Karpas-422 (cell line): Measurements from ENCODE around the gene DUSP10. TPM values are rescaled to one million over a fixed set of nuclear protein-coding genes. Genes with fewer than 3 reads are reported as not detected.

ENCODE experiments used
- DNase-seq: peaks from one replicate; pipeline ENCODE4 v3.0.0-alpha.2; 2015
- H2AFZ ChIP-seq: fragments of 200-600 bp; sonication (generic); 2 replicates; pipeline ENCODE4 v1.6.1; 2014; ENCODE audit warnings: antibody characterized with exemption, low read length, mixed read lengths
- H3K27ac ChIP-seq: fragments of 200-600 bp; sonication (generic); 2 replicates; pipeline ENCODE4 v1.5.1; 2014; ENCODE audit warnings: mild to moderate bottlenecking, low read length, moderate library complexity
- H3K27me3 ChIP-seq: fragments of 200-600 bp; sonication (generic); 2 replicates; pipeline ENCODE4 v1.6.1; 2014; ENCODE audit warnings: low read length, mixed read lengths
- H3K36me3 ChIP-seq: fragments of 200-600 bp; sonication (generic); 2 replicates; pipeline ENCODE4 v1.6.1; 2014; ENCODE audit warnings: low read length, mixed read lengths; ENCODE audit not compliant: insufficient read depth
- H3K4me1 ChIP-seq: fragments of 200-600 bp; sonication (generic); 2 replicates; pipeline ENCODE4 v1.6.1; 2014; ENCODE audit warnings: mild to moderate bottlenecking, low read length, mixed read lengths
- H3K4me2 ChIP-seq: fragments of 200-600 bp; sonication (generic); 2 replicates; pipeline ENCODE4 v1.6.1; 2014; ENCODE audit warnings: low read length, low read depth, mild to moderate bottlenecking; ENCODE audit not compliant: poor library complexity, severe bottlenecking
- H3K4me3 ChIP-seq: fragments of 200-600 bp; sonication (generic); 2 replicates; pipeline ENCODE4 v1.5.1; 2014; ENCODE audit warnings: mild to moderate bottlenecking, antibody characterized with exemption, low read length, mixed read lengths
- H3K79me2 ChIP-seq: fragments of 200-600 bp; sonication (generic); 2 replicates; pipeline ENCODE4 v1.6.1; 2014; ENCODE audit warnings: mild to moderate bottlenecking, low read length, mixed read lengths
- H3K9ac ChIP-seq: fragments of 200-600 bp; sonication (generic); 2 replicates; pipeline ENCODE4 v1.6.0; 2014; ENCODE audit warnings: low read length
- H3K9me2 ChIP-seq: fragments of 200-600 bp; sonication (generic), shearing (Covaris generic); replicated peaks from 2 replicates; pipeline ENCODE4 v1.6.0; 2014; ENCODE audit warnings: mild to moderate bottlenecking, low read length, moderate library complexity; ENCODE audit not compliant: insufficient read depth
- H3K9me3 ChIP-seq: fragments of 300-700, 200-600 bp; sonication (generic); 2 replicates; pipeline ENCODE4 v1.6.1; 2014; ENCODE audit warnings: low read length, mixed read lengths
- H4K20me1 ChIP-seq: fragments of 200-600 bp; sonication (generic); 2 replicates; pipeline ENCODE4 v1.6.1; 2014; ENCODE audit warnings: mild to moderate bottlenecking, antibody characterized with exemption, low read length, low read depth; ENCODE audit not compliant: insufficient read depth
- total RNA-seq: library from RNA; depleted of rRNA; stranded (reverse); fragments of >200 nt; shearing (Covaris generic); gene quantifications from 2 replicates; pipeline ENCODE4 v1.2.3, GENCODE V29; 2014; ENCODE audit warnings: low replicate concordance

The DUSP10 gene
- total RNA-seq, 1 experiment from 2014 or later: 1.1 TPM

DNA sequence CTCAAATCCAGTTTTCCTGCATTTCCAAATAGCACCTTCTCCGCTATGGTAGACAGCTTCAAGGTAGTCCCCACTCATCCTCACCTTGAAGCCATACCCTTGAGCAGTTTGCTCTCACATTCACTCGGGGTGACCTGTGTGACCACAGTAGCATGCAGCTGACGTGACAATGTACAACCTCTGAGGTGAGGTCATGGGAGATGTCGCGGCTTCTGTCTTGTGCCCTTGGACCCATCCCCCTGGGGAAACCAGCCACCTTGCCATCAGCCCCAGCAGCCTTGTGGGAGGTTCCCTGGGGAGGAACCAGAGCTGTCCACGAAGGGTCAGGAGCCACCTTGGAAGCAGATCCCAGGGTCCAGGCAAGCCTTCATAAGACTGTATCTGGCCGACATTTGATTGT lies 38.3 kb upstream of the DUSP10 start:
- H3K9me2 ChIP-seq: no peaks in the 10 kb centered on the region
- H3K4me2 ChIP-seq: no peak overlapping the region
- H3K4me1 ChIP-seq: peaks cover 22% of the 10 kb centered on the region
- H3K36me3 ChIP-seq: no peaks in the 10 kb centered on the region
- 0 out of 2 replicates have a peak, but pooled peaks cover 3% of the 10 kb centered on the region for H3K27me3 ChIP-seq
- H3K27ac ChIP-seq: no peak overlapping the region
- DNase-seq: no peak
- H3K9ac ChIP-seq: no peak overlapping the region
- no peak overlapping the region for H3K4me3 ChIP-seq
- H2AFZ ChIP-seq: no peak overlapping the region
- H3K9me3 ChIP-seq: no peaks in the 10 kb centered on the region
- no peaks in the 10 kb centered on the region for H3K79me2 ChIP-seq
- no peaks in the 10 kb centered on the region for H4K20me1 ChIP-seq

DNA sequence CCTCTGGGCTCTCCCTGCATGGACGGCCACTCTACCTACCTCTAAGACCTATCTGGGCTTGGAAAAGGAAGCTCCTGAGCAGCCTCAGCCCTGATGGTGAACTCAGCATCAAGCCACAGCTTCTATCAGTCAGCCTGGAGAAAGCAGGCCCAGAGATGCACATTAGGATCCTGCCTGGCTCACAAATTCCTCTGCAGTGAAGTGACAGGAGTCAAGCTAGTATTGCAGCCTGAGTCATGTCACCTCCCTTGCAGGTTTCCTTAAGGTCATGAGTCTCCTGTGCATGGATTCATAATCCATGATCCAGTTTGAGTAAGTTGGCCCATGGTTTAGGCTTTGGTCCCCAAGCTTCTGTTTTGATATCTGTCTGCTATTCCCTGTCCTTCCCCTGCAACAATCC lies 37.9 kb upstream of the DUSP10 start:
- no peak overlapping the region for H3K27ac ChIP-seq
- no peaks in the 10 kb centered on the region for H3K9me2 ChIP-seq
- H3K4me2 ChIP-seq: no peak overlapping the region
- no peak overlapping the region for H2AFZ ChIP-seq
- H3K9me3 ChIP-seq: no peaks in the 10 kb centered on the region
- no peak for DNase-seq
- peaks cover 22% of the 10 kb centered on the region for H3K4me1 ChIP-seq
- H4K20me1 ChIP-seq: no peaks in the 10 kb centered on the region
- H3K79me2 ChIP-seq: no peaks in the 10 kb centered on the region
- no peak overlapping the region for H3K4me3 ChIP-seq
- no peak overlapping the region for H3K9ac ChIP-seq
- 0 out of 2 replicates have a peak, but pooled peaks cover 3% of the 10 kb centered on the region for H3K27me3 ChIP-seq
- no peaks in the 10 kb centered on the region for H3K36me3 ChIP-seq

DNA sequence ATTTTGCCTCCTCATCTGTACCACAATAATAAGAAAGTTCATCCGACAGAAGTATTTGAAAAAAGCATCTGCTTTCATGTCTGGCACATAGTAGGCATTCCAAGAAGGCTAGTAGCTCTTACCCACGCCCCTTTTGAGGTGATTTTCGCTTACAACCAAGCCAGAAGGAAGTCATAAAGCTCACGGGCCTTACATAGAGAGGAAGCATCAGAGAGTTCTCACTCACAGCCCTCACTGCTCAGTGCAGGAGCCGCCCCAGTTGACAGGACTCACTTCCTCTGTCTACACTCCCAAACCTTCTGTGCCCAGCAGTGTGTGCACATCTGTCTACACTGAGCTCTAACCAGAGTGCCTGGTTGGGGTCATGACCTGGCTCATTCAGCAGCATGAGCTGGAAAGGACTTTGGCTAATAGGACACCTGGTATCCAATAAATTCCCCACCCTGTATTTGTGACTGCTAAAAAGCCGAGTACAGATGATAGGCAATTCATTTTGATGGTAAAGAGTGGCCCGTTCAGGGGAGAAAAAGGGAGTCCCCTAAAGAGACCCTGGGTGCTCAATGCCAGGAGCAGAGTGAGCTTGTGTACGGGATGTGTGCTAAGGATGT lies 36.8 kb upstream of the DUSP10 start:
- no peaks in the 10 kb centered on the region for H3K79me2 ChIP-seq
- no peak overlapping the region for H3K9ac ChIP-seq

DNA sequence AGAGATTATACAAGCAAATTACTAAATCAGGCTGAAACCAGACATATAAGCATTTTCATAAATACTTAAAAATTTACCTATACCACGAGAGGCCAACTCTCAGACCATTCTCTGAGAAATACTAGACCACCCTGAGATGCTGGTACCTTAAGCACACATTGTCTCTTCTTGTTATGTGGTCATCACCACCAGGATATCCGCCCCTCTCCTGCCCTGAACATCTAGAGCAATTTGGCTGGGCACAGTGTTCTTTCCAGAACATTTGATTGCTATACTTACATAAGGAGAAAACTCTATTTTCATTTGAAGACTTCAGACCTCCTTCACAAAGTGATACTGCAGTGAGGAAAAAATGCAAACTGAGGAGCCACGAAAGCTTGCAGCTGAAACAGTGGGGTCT lies 36.2 kb upstream of the DUSP10 start:
- H3K9ac ChIP-seq: no peak overlapping the region
- 0 out of 2 replicates have a peak, but pooled peaks cover 3% of the 10 kb centered on the region for H3K27me3 ChIP-seq
- H3K4me3 ChIP-seq: no peak overlapping the region
- no peak for DNase-seq
- no peaks in the 10 kb centered on the region for H3K9me3 ChIP-seq
- H2AFZ ChIP-seq: no peak overlapping the region
- H3K4me2 ChIP-seq: no peak overlapping the region
- no peaks in the 10 kb centered on the region for H3K79me2 ChIP-seq
- H3K27ac ChIP-seq: no peak overlapping the region
- no peaks in the 10 kb centered on the region for H3K36me3 ChIP-seq
- no peaks in the 10 kb centered on the region for H3K9me2 ChIP-seq
- peaks cover 22% of the 10 kb centered on the region for H3K4me1 ChIP-seq
- H4K20me1 ChIP-seq: no peaks in the 10 kb centered on the region

More for the DNA sequence above, 36.8 kb upstream of the DUSP10 start:
- H3K4me2 ChIP-seq: no peak overlapping the region
- no peak overlapping the region for H3K27ac ChIP-seq
- no peak for DNase-seq
- no peaks in the 10 kb centered on the region for H4K20me1 ChIP-seq
- no peaks in the 10 kb centered on the region for H3K9me2 ChIP-seq
- H3K27me3 ChIP-seq: 0 out of 2 replicates have a peak, but pooled peaks cover 3% of the 10 kb centered on the region
- H3K4me3 ChIP-seq: no peak overlapping the region
- no peak overlapping the region for H2AFZ ChIP-seq
- H3K4me1 ChIP-seq: peaks cover 22% of the 10 kb centered on the region
- H3K9me3 ChIP-seq: no peaks in the 10 kb centered on the region
- H3K36me3 ChIP-seq: no peaks in the 10 kb centered on the region

DNA sequence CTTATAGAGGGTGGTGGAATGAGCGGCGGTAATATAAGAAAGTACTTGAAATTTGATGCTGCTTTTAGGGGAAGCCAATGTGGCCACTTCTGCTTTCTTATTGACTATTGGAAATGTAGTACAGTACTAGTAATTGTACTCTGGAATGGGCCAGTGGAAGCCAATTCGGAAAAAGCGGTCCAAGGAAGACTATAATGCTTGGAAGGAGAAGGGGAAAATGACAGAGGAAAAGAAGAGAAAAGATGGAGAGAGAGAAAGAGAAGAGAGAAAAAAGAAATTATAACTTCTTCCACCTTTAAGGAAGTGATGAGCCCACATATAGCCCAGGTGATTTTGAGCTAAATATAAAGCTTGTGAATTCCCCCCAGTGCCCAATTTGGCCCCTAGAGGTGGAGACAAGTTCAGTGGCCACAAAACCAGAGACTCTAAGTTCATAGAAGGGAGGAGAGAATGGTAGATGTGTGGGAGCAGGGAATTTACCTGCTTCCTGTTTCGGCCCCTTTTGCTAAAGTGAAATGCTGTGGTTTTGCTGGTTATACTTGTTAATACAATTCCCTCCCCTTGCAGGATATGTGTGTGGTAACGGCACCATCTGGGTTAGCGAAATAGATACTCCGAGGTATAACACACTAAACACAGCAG lies 35.7 kb upstream of the DUSP10 start:
- no peaks in the 10 kb centered on the region for H3K79me2 ChIP-seq
- H3K4me2 ChIP-seq: no peak overlapping the region
- 0 out of 2 replicates have a peak, but pooled peaks cover 3% of the 10 kb centered on the region for H3K27me3 ChIP-seq
- H3K9me2 ChIP-seq: no peaks in the 10 kb centered on the region
- H3K27ac ChIP-seq: no peak overlapping the region
- H3K9ac ChIP-seq: no peak overlapping the region
- no peaks in the 10 kb centered on the region for H3K36me3 ChIP-seq
- H2AFZ ChIP-seq: no peak overlapping the region
- no peaks in the 10 kb centered on the region for H3K9me3 ChIP-seq
- no peak for DNase-seq
- H4K20me1 ChIP-seq: no peaks in the 10 kb centered on the region
- H3K4me1 ChIP-seq: peaks cover 22% of the 10 kb centered on the region
- H3K4me3 ChIP-seq: no peak overlapping the region

DNA sequence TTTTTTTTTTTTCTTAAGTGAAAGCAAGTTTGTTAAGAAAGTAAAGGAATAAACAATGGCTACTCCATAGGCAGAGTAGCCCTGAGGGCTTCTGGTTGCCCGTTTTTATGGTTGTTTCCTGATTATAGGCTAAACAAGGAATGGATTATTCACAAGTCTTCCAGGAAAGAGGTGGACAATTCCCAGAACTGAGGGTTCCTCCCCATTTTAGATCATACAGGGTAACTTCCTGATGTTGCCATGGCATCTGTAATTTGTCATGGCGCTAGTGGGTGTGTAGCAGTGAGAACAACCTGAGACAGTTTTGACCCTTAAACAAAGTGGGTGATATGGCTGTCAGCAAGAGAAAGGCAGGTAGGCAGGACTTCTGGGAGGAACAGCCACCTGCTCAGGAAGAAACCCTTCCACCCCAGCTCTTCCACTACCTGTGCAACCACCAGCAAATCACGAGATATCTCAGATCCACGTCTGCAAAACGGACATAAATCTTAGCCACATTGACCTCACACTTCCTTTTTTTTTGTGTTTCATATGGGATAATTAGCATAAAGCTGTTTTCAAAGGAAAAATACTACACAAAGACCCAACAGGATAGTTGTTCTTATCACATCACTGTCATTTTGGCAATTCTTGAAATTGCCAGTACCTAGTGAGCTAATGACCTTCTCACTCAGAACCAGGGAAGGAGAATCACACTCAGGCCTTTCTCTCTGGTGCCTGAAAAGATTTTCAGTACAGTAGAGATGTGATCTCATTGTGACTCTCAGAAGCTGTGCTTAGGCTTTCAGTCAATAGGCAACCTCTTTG lies 34.8 kb upstream of the DUSP10 start:
- no peak overlapping the region for H3K27ac ChIP-seq
- no peaks in the 10 kb centered on the region for H3K9me2 ChIP-seq
- H4K20me1 ChIP-seq: no peaks in the 10 kb centered on the region
- no peak overlapping the region for H3K9ac ChIP-seq
- no peaks in the 10 kb centered on the region for H3K9me3 ChIP-seq
- H3K4me3 ChIP-seq: no peak overlapping the region
- H3K79me2 ChIP-seq: no peaks in the 10 kb centered on the region
- peaks cover 22% of the 10 kb centered on the region for H3K4me1 ChIP-seq
- no peak for DNase-seq
- 0 out of 2 replicates have a peak, but pooled peaks cover 3% of the 10 kb centered on the region for H3K27me3 ChIP-seq
- no peak overlapping the region for H3K4me2 ChIP-seq
- no peaks in the 10 kb centered on the region for H3K36me3 ChIP-seq
- no peak overlapping the region for H2AFZ ChIP-seq

DNA sequence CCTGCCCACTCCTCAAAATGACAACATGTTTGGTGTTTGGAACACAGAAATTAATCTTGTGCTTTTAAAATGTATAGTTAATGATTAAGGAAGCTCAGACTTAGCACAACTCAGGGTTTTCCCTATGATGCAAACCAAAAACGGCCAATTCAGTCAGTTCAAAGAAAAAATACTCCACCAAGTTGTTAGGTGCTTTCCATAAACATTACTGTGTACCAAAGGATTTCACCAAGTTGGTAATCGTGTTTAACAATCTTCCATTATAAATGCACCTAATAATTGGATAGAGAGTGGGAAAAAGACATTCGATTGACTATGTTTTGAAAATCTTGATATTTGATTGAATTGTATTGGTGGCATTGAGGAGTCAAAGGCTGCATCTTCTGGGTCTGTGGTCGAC lies 33.3 kb upstream of the DUSP10 start:
- no peak overlapping the region for H3K4me2 ChIP-seq
- 0 out of 2 replicates have a peak, but pooled peaks cover 3% of the 10 kb centered on the region for H3K27me3 ChIP-seq
- no peaks in the 10 kb centered on the region for H3K9me2 ChIP-seq
- no peaks in the 10 kb centered on the region for H3K79me2 ChIP-seq
- H3K36me3 ChIP-seq: no peaks in the 10 kb centered on the region
- H3K27ac ChIP-seq: no peak overlapping the region
- no peaks in the 10 kb centered on the region for H3K9me3 ChIP-seq
- peaks cover 22% of the 10 kb centered on the region for H3K4me1 ChIP-seq
- no peak overlapping the region for H2AFZ ChIP-seq
- H4K20me1 ChIP-seq: no peaks in the 10 kb centered on the region
- H3K9ac ChIP-seq: no peak overlapping the region
- no peak for DNase-seq
- no peak overlapping the region for H3K4me3 ChIP-seq
